ENCODE measurements around the gene LIN7A. TPM values are rescaled to one million over a fixed set of nuclear protein-coding genes. Genes with fewer than 3 reads are reported as not detected.

LIN7A gene
- total and polyA plus RNA-seq, 12 donors = 0.35 to 6.0 (median 2.7) TPM

DNA sequence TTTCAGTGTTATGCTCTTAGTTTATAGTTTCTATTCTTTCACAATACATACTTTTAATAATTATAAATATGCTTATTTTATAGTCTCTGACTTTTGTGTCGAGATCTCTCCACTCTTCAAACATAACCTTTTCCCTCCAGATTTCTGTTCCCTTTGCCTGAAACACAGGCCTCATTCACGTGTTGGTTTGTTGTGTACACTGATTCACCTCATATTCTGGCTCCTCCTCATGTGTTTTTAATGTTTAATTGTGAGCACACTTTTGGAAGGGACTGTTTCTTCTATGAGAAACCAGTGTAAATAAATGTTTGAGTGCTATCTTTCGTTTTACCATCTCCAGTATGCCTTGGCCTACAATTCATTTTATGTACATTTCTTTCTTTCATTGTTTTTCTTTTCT lies 20.1 kb downstream of the LIN7A start:
- H3K4me3 ChIP-seq = no peak overlapping the region
- no peaks in the 10 kb centered on the region for H3K4me1 ChIP-seq (replicated peaks in 1 of 2)
- H3K9me3 ChIP-seq (replicated peaks in 1 of 3) = no peaks in the 10 kb centered on the region
- no peaks in the 10 kb centered on the region for H3K27me3 ChIP-seq
- intact Hi-C loops (cut with DNase I) = no loop called here
- 70 to 84% (median 83%) methylated on average over 3 of the region's 3 CpGs for WGBS, 4 donors
- no peak for DNase-seq
- H3K27ac ChIP-seq = no peak overlapping the region
- TF ChIP-seq, protein P1, sequence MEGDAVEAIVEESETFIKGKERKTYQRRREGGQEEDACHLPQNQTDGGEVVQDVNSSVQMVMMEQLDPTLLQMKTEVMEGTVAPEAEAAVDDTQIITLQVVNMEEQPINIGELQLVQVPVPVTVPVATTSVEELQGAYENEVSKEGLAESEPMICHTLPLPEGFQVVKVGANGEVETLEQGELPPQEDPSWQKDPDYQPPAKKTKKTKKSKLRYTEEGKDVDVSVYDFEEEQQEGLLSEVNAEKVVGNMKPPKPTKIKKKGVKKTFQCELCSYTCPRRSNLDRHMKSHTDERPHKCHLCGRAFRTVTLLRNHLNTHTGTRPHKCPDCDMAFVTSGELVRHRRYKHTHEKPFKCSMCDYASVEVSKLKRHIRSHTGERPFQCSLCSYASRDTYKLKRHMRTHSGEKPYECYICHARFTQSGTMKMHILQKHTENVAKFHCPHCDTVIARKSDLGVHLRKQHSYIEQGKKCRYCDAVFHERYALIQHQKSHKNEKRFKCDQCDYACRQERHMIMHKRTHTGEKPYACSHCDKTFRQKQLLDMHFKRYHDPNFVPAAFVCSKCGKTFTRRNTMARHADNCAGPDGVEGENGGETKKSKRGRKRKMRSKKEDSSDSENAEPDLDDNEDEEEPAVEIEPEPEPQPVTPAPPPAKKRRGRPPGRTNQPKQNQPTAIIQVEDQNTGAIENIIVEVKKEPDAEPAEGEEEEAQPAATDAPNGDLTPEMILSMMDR (IDR thresholded peaks at IDR 0.05) = no peak
- H3K36me3 ChIP-seq (replicated peaks in 1 of 2) = no peaks in the 10 kb centered on the region

- intact Hi-C loops (cut with DNase I) = no loop called here
These were observed 24.6 kb downstream of the LIN7A start for GRCh38 chr12:80912901-80913770.

DNA sequence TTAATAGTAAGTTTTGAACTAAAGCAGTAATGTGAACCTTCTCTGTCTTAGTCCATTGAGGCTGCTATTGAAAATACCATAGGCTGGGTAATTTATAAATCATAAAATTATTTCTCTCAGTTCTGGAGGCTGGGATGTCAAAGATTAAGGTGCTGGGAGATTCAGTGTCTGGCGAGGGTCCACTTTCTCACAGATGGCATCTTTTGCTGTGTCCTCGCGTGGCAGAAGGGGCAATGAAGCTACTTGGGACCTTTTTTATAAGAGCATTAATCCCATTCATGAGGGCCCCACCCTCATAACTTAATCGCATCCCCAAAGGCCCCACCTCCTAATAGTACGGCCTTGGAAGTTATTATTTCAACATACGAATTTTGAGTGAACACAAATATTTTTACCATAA lies 28.4 kb downstream of the LIN7A start:
- Histone ChIP-seq H3K27ac (no peak overlapping the region), H3K36me3 (replicated peaks in 1 of 2) (no peaks in the 10 kb centered on the region), H3K4me1 (replicated peaks in 1 of 2) (no peaks in the 10 kb centered on the region), H3K4me3 (no peak overlapping the region), H3K27me3 (no peaks in the 10 kb centered on the region), H3K9me3 (replicated peaks in 1 of 3) (no peaks in the 10 kb centered on the region)
- no peak for DNase-seq
- WGBS, 4 donors = 77 to 84% (median 81%) methylated on average over 6 of the region's 6 CpGs
- TF ChIP-seq POLR2A (IDR thresholded peaks at IDR 0.05) = no peak
- TF ChIP-seq, protein P1 (IDR thresholded peaks at IDR 0.05) = no peak
- intact Hi-C loops (cut with DNase I) = no loop called here

More at GRCh38 chr12:80912901-80913770, 24.6 kb downstream of the LIN7A start:
- TF ChIP-seq, protein P1 (IDR thresholded peaks at IDR 0.05) = no peak
- TF ChIP-seq POLR2A (IDR thresholded peaks at IDR 0.05) = no peak
- no peaks in the 10 kb centered on the region for H3K9me3 ChIP-seq (replicated peaks in 1 of 3)
- H3K4me3 ChIP-seq = no peak overlapping the region
- H3K27ac ChIP-seq = no peak overlapping the region
- DNase-seq = no peak
- H3K27me3 ChIP-seq = no peaks in the 10 kb centered on the region
- no peaks in the 10 kb centered on the region for H3K36me3 ChIP-seq (replicated peaks in 1 of 2)
- WGBS, 4 donors = 60 to 70% (median 62%) methylated on average over 13 of the region's 13 CpGs
- H3K4me1 ChIP-seq (replicated peaks in 1 of 2) = no peaks in the 10 kb centered on the region

GRCh38 chr12:80902711-80903110 lies 35.0 kb downstream of the LIN7A start:
- H3K36me3 ChIP-seq (replicated peaks in 1 of 2) = no peaks in the 10 kb centered on the region
- H3K4me1 ChIP-seq (replicated peaks in 1 of 2) = no peaks in the 10 kb centered on the region
- no peaks in the 10 kb centered on the region for H3K9me3 ChIP-seq (replicated peaks in 1 of 3)
- no peak for DNase-seq
- H3K4me3 ChIP-seq = no peak overlapping the region
- intact Hi-C loops (cut with DNase I) = no loop called here
- TF ChIP-seq POLR2A (IDR thresholded peaks at IDR 0.05) = no peak
- TF ChIP-seq, protein P1 (IDR thresholded peaks at IDR 0.05) = no peak
- no peaks in the 10 kb centered on the region for H3K27me3 ChIP-seq
- H3K27ac ChIP-seq = no peak overlapping the region

All from adrenal gland (tissue), 12 donors.